ENCODE data around the gene AIMP2. TPM values are rescaled to one million over a fixed set of nuclear protein-coding genes. Genes with fewer than 3 reads are reported as not detected.
A peak's percentile ranks its signal among the peaks of the same experiment; 100 is the strongest.

The AIMP2 gene
- total RNA-seq, 3 donors from 2014 or later, result 28.2 to 29.8 (median 28.4) TPM

DNA sequence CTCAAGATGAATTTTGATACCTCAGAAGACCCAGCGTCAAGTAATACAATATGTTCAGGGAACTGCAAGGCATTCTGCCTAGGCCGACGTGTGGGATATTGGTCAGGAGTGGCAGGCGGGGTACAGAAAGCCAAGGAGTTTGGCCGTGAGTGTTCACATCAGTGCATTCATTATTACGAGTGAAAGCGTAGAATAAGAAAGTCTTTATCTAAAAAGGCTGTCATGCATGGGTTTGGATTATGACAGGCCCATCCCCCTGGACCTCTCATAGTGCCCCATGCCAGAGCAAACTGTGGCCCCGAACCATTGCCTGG is 7.5 kb downstream of the AIMP2 start:
- Histone ChIP-seq H3K27ac (peak overlapping the region in 1 of 2 donors; percentile 23), H3K9me3 (no peaks in the 10 kb centered on the region), H3K4me3 (no peak overlapping the region), H3K27me3 (no peaks in the 10 kb centered on the region), H3K4me1 (no peaks in the 10 kb centered on the region), H3K36me3 (no peaks in the 10 kb centered on the region)
- intact Hi-C loops (cut with DNase I; ENCODE audit: low total_unique reads), result no loop called here
- TF ChIP-seq, protein P1, sequence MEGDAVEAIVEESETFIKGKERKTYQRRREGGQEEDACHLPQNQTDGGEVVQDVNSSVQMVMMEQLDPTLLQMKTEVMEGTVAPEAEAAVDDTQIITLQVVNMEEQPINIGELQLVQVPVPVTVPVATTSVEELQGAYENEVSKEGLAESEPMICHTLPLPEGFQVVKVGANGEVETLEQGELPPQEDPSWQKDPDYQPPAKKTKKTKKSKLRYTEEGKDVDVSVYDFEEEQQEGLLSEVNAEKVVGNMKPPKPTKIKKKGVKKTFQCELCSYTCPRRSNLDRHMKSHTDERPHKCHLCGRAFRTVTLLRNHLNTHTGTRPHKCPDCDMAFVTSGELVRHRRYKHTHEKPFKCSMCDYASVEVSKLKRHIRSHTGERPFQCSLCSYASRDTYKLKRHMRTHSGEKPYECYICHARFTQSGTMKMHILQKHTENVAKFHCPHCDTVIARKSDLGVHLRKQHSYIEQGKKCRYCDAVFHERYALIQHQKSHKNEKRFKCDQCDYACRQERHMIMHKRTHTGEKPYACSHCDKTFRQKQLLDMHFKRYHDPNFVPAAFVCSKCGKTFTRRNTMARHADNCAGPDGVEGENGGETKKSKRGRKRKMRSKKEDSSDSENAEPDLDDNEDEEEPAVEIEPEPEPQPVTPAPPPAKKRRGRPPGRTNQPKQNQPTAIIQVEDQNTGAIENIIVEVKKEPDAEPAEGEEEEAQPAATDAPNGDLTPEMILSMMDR (IDR thresholded peaks at IDR 0.05), result no peak
- DNase-seq (ENCODE audit: low spot score in 2 of 2), result no peak

DNA sequence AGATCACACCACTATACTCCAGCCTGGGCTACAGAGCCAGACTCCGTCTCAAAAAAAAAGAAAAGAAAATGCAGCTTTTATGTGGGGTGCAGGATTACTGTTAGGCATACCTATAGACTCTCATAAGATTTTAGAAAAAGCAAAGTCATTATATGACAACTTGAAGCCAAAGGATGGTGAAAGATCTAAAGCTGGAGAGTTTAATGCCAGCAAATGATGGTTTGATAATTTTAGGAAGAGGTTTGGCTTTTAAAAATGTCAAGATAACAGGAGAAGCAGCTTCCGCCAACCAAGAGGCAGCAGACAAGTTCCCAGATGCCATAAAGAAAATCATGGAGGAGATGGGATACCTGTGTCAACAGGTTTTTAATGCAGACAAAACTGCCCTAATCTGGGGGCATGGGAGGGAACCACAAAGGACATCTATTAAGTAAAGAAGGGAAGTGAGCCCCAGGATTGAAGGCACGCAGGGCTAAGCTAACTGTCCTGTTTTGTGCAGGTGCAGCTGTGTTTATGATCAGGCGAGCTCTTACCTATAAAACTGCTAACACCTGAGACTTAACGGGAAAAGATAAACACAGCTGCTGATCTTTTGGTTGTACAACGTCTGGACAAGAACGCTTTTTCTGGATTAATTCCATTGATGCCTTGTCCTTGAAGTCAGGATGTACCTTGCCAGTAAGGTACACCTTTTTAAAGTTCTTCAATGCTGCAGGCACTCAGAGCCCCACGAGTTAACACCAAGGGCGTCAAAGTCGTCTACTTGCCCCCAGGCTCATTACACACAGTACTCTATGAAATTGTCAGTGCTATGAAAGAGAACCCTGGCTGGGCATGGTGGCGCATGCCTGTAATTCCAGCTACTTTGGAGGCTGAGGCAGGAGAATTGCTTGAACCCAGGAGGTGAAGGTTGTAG is 11.6 kb downstream of the AIMP2 start:
- Histone ChIP-seq H3K27ac (no peak overlapping the region), H3K27me3 (no peaks in the 10 kb centered on the region), H3K9me3 (no peaks in the 10 kb centered on the region), H3K4me3 (no peak overlapping the region), H3K4me1 (no peaks in the 10 kb centered on the region), H3K36me3 (peaks cover 9% of the 10 kb centered on the region)
- TF ChIP-seq, protein P1 (IDR thresholded peaks at IDR 0.05), result no peak
- intact Hi-C loops (cut with DNase I; ENCODE audit: low total_unique reads), result no loop called here
- DNase-seq (ENCODE audit: low spot score in 2 of 2), result no peak

DNA sequence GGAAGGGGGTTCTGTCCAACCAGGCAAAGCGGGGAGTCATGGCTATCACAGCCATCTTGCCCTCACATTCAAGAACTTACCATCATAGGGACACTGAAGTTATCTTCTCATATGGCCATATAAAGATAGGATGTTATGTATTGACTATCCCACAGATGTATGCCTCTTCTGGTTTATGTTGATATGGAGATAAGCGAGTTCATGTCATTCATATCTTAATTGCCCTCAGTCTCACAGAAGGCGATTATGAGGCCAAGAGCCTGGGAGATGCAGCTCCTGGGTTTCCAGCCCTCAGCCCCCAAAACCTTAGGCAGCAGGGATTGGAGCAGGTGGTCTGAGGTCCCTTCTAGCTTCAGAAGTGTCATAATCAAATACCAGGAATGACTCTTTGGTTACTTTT is 13.6 kb downstream of the AIMP2 start:
- no peaks in the 10 kb centered on the region for H3K9me3 ChIP-seq
- no peak overlapping the region for H3K4me3 ChIP-seq
- no peaks in the 10 kb centered on the region for H3K27me3 ChIP-seq
- intact Hi-C loops (cut with DNase I; ENCODE audit: low total_unique reads), result no loop called here
- TF ChIP-seq POLR2A (IDR thresholded peaks at IDR 0.05) (no peak), POLR2AphosphoS5 (IDR thresholded peaks at IDR 0.05) (no peak)
- TF ChIP-seq, protein P1 (IDR thresholded peaks at IDR 0.05), result no peak
- H3K36me3 ChIP-seq, result peaks cover 11% of the 10 kb centered on the region
- H3K4me1 ChIP-seq, result no peaks in the 10 kb centered on the region
- H3K27ac ChIP-seq, result no peak overlapping the region
- no peak for DNase-seq (ENCODE audit: low spot score in 2 of 2)

DNA sequence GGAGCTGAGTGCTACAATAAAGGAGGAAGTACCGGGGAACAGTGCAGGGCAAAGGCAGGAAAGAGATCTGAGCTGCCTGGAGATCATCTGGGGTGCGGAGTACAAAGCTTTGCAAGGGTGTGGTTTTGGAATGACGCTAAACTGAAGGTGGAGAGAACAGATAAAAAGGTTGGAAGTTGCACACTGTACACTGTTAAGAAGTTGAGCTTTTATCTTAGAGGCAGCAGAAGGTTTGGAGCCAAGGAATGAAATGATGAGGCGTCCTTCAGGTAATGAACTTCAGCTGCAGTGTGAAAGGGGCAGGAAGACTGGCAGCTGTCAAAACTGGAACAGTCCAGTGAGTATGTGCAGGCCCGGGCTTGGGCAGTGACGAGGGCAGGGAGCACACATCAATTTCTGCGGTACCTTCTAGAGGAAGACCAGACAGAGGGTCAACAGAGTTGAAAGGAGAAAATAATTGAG is 14.9 kb downstream of the AIMP2 start:
- intact Hi-C loops (cut with DNase I; ENCODE audit: low total_unique reads), result no loop called here
- Histone ChIP-seq H3K27me3 (no peaks in the 10 kb centered on the region), H3K36me3 (peaks cover 11% of the 10 kb centered on the region), H3K4me3 (no peak overlapping the region), H3K27ac (no peak overlapping the region), H3K4me1 (no peaks in the 10 kb centered on the region), H3K9me3 (no peaks in the 10 kb centered on the region)
- DNase-seq (ENCODE audit: low spot score in 2 of 2), result no peak
- TF ChIP-seq, protein P1 (IDR thresholded peaks at IDR 0.05), result no peak
- TF ChIP-seq POLR2A (IDR thresholded peaks at IDR 0.05) (no peak), POLR2AphosphoS5 (IDR thresholded peaks at IDR 0.05) (no peak)

DNA sequence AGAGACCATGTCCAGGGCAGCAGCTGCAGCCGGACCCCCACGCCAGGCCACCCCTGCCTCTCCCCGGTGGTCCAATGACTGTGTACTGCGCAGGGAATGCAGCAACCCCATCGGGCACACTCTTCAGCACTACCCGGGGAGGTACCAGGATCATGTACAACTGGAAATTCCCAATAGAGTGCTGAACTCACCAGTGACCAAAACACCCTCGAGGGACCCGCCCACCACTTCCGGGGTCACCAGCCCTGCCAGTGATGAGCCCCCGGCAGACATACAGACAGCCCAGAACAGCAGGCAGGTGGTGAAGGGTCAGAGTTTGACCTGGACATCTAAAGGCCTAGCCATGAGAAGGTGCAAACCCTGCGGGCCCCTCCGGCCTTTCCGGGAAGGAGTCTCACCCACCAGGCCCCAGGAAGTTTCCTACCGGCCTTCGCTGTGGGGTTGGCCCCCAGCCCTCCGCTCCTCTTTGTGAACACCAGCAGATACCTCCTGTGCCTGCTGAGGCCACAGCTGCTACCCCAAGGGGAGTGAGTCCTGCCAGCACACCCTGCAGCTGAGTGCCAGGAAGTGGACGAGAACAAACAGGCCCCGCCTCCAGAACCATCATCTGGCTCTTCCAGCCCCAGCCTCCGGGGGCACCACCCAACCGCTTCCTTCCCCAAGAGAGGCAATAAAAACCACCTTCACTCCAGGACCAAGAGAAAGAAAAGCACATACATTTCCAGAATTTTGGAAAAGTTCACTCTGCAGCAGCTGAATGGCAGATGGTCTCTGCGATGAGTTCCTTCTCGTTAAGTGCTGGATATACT is 17.1 kb downstream of the AIMP2 start:
- no peaks in the 10 kb centered on the region for H3K9me3 ChIP-seq
- peak in 1 of 2 donors; percentile 26 for DNase-seq (ENCODE audit: low spot score in 2 of 2)
- no peaks in the 10 kb centered on the region for H3K27me3 ChIP-seq
- peak overlapping the region; percentile 8 to 32 (median 27) for H3K4me3 ChIP-seq
- H3K4me1 ChIP-seq, result no peaks in the 10 kb centered on the region
- H3K27ac ChIP-seq, result peak overlapping the region; percentile 12 to 80
- peaks cover 11% of the 10 kb centered on the region for H3K36me3 ChIP-seq
- TF ChIP-seq, protein P1 (IDR thresholded peaks at IDR 0.05), result no peak
- TF ChIP-seq POLR2AphosphoS5 (IDR thresholded peaks at IDR 0.05) (no peak), POLR2A (IDR thresholded peaks at IDR 0.05) (no peak)
- intact Hi-C loops (cut with DNase I; ENCODE audit: low total_unique reads), result no loop called here
